ENCODE measurements around the gene GPC4. TPM values are rescaled to one million over a fixed set of nuclear protein-coding genes. Genes with fewer than 3 reads are reported as not detected.

GPC4 gene
- 10 to 100 TPM; 21.3 to 28.4 TPM for total RNA-seq

GRCh38 chrX:133415276-133416105 lies at the start of gene GPC4:
GPC4 (minus strand) TSS chrX:133415489; CDS start chrX:133414965, 524 bp downstream.
- TF ChIP-seq CTCF (IDR thresholded peaks at IDR 0.05), result no peak

GRCh38 chrX:133461231-133461630 lies 45.9 kb upstream of the GPC4 start:
- ATAC-seq (ENCODE audit: insufficient number of reproducible peaks, low FRiP score, low read depth), result no peak
- H3K9me3 ChIP-seq, result no peaks in the 10 kb centered on the region
- H3K27me3 ChIP-seq (replicated peaks; ENCODE audit: insufficient read depth), result no peaks in the 10 kb centered on the region
- H3K27ac ChIP-seq, result no peak overlapping the region
- TF ChIP-seq CTCF (IDR thresholded peaks at IDR 0.05), result no peak
- H3K36me3 ChIP-seq, result no peaks in the 10 kb centered on the region
- H3K4me1 ChIP-seq (ENCODE audit: control insufficient read depth in 1 of 2, low read depth in 2 of 2), result no peaks in the 10 kb centered on the region
- H3K4me3 ChIP-seq, result no peak overlapping the region
- DNase-seq (ENCODE audit: low spot score), result no peak

More at GRCh38 chrX:133415276-133416105, at the start of gene GPC4:
- H3K4me1 ChIP-seq (ENCODE audit: control insufficient read depth in 1 of 2, low read depth in 2 of 2), result peaks cover 0 to 25% of the 10 kb centered on the region in 2 donors
- ATAC-seq (ENCODE audit: insufficient number of reproducible peaks, low FRiP score, low read depth) (peak; percentile 82), DNase-seq (ENCODE audit: low spot score) (no peak)
- no peaks in the 10 kb centered on the region for H3K36me3 ChIP-seq
- H3K27me3 ChIP-seq (replicated peaks; ENCODE audit: insufficient read depth), result no peaks in the 10 kb centered on the region
- peak within 1 kb of the TSS; percentile 87 for H3K4me3 ChIP-seq
- H3K27ac ChIP-seq, result peak within 1 kb of the TSS; percentile 61 to 72
- no peaks in the 10 kb centered on the region for H3K9me3 ChIP-seq

GRCh38 chrX:133454924-133455323 lies 39.6 kb upstream of the GPC4 start:
- no peak for TF ChIP-seq CTCF (IDR thresholded peaks at IDR 0.05)
- no peaks in the 10 kb centered on the region for H3K27me3 ChIP-seq (replicated peaks; ENCODE audit: insufficient read depth)

GRCh38 chrX:133454491-133454914 lies 39.2 kb upstream of the GPC4 start:
- H3K9me3 ChIP-seq, result no peaks in the 10 kb centered on the region
- DNase-seq (ENCODE audit: low spot score) (no peak), ATAC-seq (ENCODE audit: insufficient number of reproducible peaks, low FRiP score, low read depth) (no peak)
- H3K27ac ChIP-seq, result no peak overlapping the region
- no peak for TF ChIP-seq CTCF (IDR thresholded peaks at IDR 0.05)
- H3K36me3 ChIP-seq, result no peaks in the 10 kb centered on the region
- H3K27me3 ChIP-seq (replicated peaks; ENCODE audit: insufficient read depth), result no peaks in the 10 kb centered on the region
- no peak overlapping the region for H3K4me3 ChIP-seq
- H3K4me1 ChIP-seq (ENCODE audit: control insufficient read depth in 1 of 2, low read depth in 2 of 2), result no peaks in the 10 kb centered on the region

More at GRCh38 chrX:133454924-133455323, 39.6 kb upstream of the GPC4 start:
- H3K4me1 ChIP-seq (ENCODE audit: control insufficient read depth in 1 of 2, low read depth in 2 of 2), result no peaks in the 10 kb centered on the region
- ATAC-seq (ENCODE audit: insufficient number of reproducible peaks, low FRiP score, low read depth) (no peak), DNase-seq (ENCODE audit: low spot score) (no peak)
- no peaks in the 10 kb centered on the region for H3K9me3 ChIP-seq
- H3K36me3 ChIP-seq, result no peaks in the 10 kb centered on the region
- no peak overlapping the region for H3K27ac ChIP-seq
- no peak overlapping the region for H3K4me3 ChIP-seq

- TF ChIP-seq CTCF (IDR thresholded peaks at IDR 0.05), result no peak
- DNase-seq (ENCODE audit: low spot score) (no peak), ATAC-seq (ENCODE audit: insufficient number of reproducible peaks, low FRiP score, low read depth) (no peak)
- Histone ChIP-seq H3K4me3 (no peak overlapping the region), H3K4me1 (ENCODE audit: control insufficient read depth in 1 of 2, low read depth in 2 of 2) (no peaks in the 10 kb centered on the region), H3K27me3 (replicated peaks; ENCODE audit: insufficient read depth) (no peaks in the 10 kb centered on the region), H3K9me3 (no peaks in the 10 kb centered on the region), H3K36me3 (no peaks in the 10 kb centered on the region), H3K27ac (no peak overlapping the region)
Observed at GRCh38 chrX:133448512-133449076, 33.3 kb upstream of the GPC4 start.

Measured in thoracic aorta (tissue), 2 donors.